SK-N-SH (cell line): ENCODE measurements around the gene AQP1. TPM values are rescaled to one million over a fixed set of nuclear protein-coding genes. Genes with fewer than 3 reads are reported as not detected.
A peak's percentile ranks its signal among the peaks of the same experiment; 100 is the strongest.

Experiments used
- CTCF ChIA-PET: fragments of 300-600, 350-600 bp; formaldehyde crosslinking; extraction: SDS; loops from one replicate; lab custom pipeline; 2021; lab: Yijun Ruan, JAX
- POLR2A ChIA-PET: fragments of 350-600 bp; sonication (Branson Sonifier 250); formaldehyde crosslinking; extraction: SDS; loops from one replicate; lab custom pipeline; 2020; ENCODE audit warnings: antibody characterized with exemption, inconsistent platforms; lab: Yijun Ruan, JAX
- DNase-seq: peaks from one replicate; pipeline ENCODE4 v3.0.0; 2012
- H2AFZ ChIP-seq: fragments of 200-600 bp; sonication (generic); 2 replicates; pipeline ENCODE4 v1.8.1; 2016; ENCODE audit warnings: antibody characterized with exemption, mild to moderate bottlenecking, low read depth
- H3F3A ChIP-seq: fragments of 200-600 bp; sonication (generic); replicated peaks from 2 replicates; pipeline ENCODE3; 2016; ENCODE audit warnings: antibody characterized with exemption, mild to moderate bottlenecking; ENCODE audit not compliant: insufficient read depth
- H3K27ac ChIP-seq, 2 experiments: fragments of 200-500 bp in 1 of 2; fragments of 200-600 bp in 1 of 2; sonication (Bioruptor generic) in 1 of 2; sonication (generic), shearing (Covaris generic) in 1 of 2; 2 replicates each; pipeline versions ENCODE4 v1.5.1 to v1.6.1; 2014 to 2016; ENCODE audit warnings: low read depth in 2 of 2, inconsistent platforms in 1 of 2, low read length in 1 of 2, mild to moderate bottlenecking in 1 of 2, mixed read lengths in 1 of 2
- H3K27me3 ChIP-seq: fragments of 200-600 bp; sonication (generic), shearing (Covaris generic); 2 replicates; pipeline ENCODE4 v1.6.1; 2016; ENCODE audit warnings: mixed run types; ENCODE audit not compliant: insufficient read depth
- H3K36me3 ChIP-seq, 2 experiments: fragments of 200-500 bp in 1 of 2; fragments of 200-600 bp in 1 of 2; sonication (Bioruptor generic) in 1 of 2; sonication (generic) in 1 of 2; replicated peaks in 1 of 2; 2 replicates each; pipeline versions ENCODE3 to v1.5.1; 2014 to 2016; ENCODE audit warnings: low read length in 1 of 2, mild to moderate bottlenecking in 1 of 2; ENCODE audit not compliant: insufficient read depth in 2 of 2, control insufficient read depth in 1 of 2
- H3K4me1 ChIP-seq, 2 experiments: fragments of 200-500 bp in 1 of 2; fragments of 200-600 bp in 1 of 2; sonication (Bioruptor generic) in 1 of 2; sonication (generic), shearing (Covaris generic) in 1 of 2; 2 replicates each; pipeline versions ENCODE4 v1.5.1 to v1.6.1; 2014 to 2016; ENCODE audit warnings: low read depth in 1 of 2, low read length in 1 of 2, mixed run types in 1 of 2; ENCODE audit not compliant: insufficient read depth in 2 of 2, control insufficient read depth in 1 of 2
- H3K4me2 ChIP-seq: fragments of 200-600 bp; sonication (generic), shearing (Covaris generic); 2 replicates; pipeline ENCODE4 v1.6.1; 2017; ENCODE audit warnings: mixed run types
- H3K4me3 ChIP-seq, 2 experiments: fragments of 200-500 bp in 1 of 2; fragments of 200-600 bp in 1 of 2; sonication (Bioruptor generic) in 1 of 2; sonication (generic), shearing (Covaris generic) in 1 of 2; 2 replicates each; pipeline versions ENCODE4 v1.5.1 to v1.8.1; 2014 to 2016; ENCODE audit warnings: low read depth in 2 of 2, inconsistent platforms in 1 of 2, low read length in 1 of 2, mild to moderate bottlenecking in 1 of 2, mixed read lengths in 1 of 2, moderate library complexity in 1 of 2
- H3K79me2 ChIP-seq: fragments of 200-600 bp; sonication (generic); 2 replicates; pipeline ENCODE4 v1.8.1; 2017; ENCODE audit warnings: mild to moderate bottlenecking; ENCODE audit not compliant: insufficient read depth
- H3K9ac ChIP-seq: fragments of 200-600 bp; sonication (generic); 2 replicates; pipeline ENCODE4 v1.6.1; 2017; ENCODE audit warnings: mixed run types
- H3K9me2 ChIP-seq: fragments of 200-600 bp; sonication (generic); 2 replicates; pipeline ENCODE4 v1.6.1; 2017; ENCODE audit warnings: mixed run types
- H3K9me3 ChIP-seq: fragments of 200-600 bp; sonication (generic); 2 replicates; pipeline ENCODE4 v1.6.1; 2017; ENCODE audit warnings: mixed run types, mild to moderate bottlenecking, moderate library complexity
- H4K20me1 ChIP-seq: fragments of 200-600 bp; sonication (generic); 2 replicates; pipeline ENCODE4 v1.6.1; 2017; ENCODE audit warnings: mild to moderate bottlenecking, mixed run types; ENCODE audit not compliant: insufficient read depth
- CHD2 ChIP-seq: fragments of 150-350 bp; IDR thresholded peaks from 2 replicates; pipeline ENCODE4 v1.6.1; 2018; ENCODE audit warnings: low read length; ENCODE audit not compliant: partially characterized antibody
- CTCF ChIP-seq: fragments of 200-600 bp; sonication (generic); IDR thresholded peaks from 2 replicates; pipeline ENCODE4 v1.6.1; 2017; ENCODE audit warnings: antibody characterized with exemption, mild to moderate bottlenecking, moderate library complexity
- EP300 ChIP-seq, 2 experiments: IDR thresholded peaks; 2 replicates each; pipeline versions ENCODE4 v1.4.0 to v1.6.1; 2012; ENCODE audit warnings: borderline replicate concordance in 1 of 2, low read depth in 1 of 2, low read length in 1 of 2
- FOXJ3 ChIP-seq: sonication (generic); formaldehyde crosslinking; IDR thresholded peaks from 2 replicates; pipeline ENCODE4 v1.5.1; 2020; ENCODE audit warnings: mild to moderate bottlenecking, missing genetic modification reagents
- GATA2 ChIP-seq: sonication (generic); formaldehyde crosslinking; IDR thresholded peaks from 2 replicates; pipeline ENCODE4 v1.5.0; 2020; ENCODE audit warnings: mild to moderate bottlenecking, missing genetic modification reagents
- IRF3 ChIP-seq: fragments of 150-350 bp; IDR thresholded peaks from 2 replicates; pipeline ENCODE4 v1.6.1; 2016; ENCODE audit warnings: mild to moderate bottlenecking, low read depth, low read length
- MAX ChIP-seq: IDR thresholded peaks from 2 replicates; pipeline ENCODE4 v1.4.0; 2012; ENCODE audit warnings: low read depth
- MEF2A ChIP-seq: IDR thresholded peaks from 2 replicates; pipeline ENCODE4 v1.4.0; 2012; ENCODE audit warnings: low read depth, borderline replicate concordance
- NFIC ChIP-seq: IDR thresholded peaks from 2 replicates; pipeline ENCODE4 v1.4.0; 2012; ENCODE audit warnings: borderline replicate concordance
- PBX3 ChIP-seq: IDR thresholded peaks from 2 replicates; pipeline ENCODE4; 2012
- RAD21 ChIP-seq: IDR thresholded peaks from 2 replicates; pipeline ENCODE4 v1.6.1; 2012; ENCODE audit warnings: mild to moderate bottlenecking, low read length
- REST ChIP-seq: IDR thresholded peaks from 2 replicates; pipeline ENCODE4 v1.6.1; 2012; ENCODE audit warnings: mild to moderate bottlenecking, low read depth, low read length, moderate library complexity
- RFX5 ChIP-seq: IDR thresholded peaks from 2 replicates; pipeline ENCODE4 v1.6.1; 2012; ENCODE audit warnings: mild to moderate bottlenecking, improper control_type of control experiment, low read length
- SIN3A ChIP-seq: IDR thresholded peaks from 2 replicates; pipeline ENCODE4 v1.6.1; 2012; ENCODE audit warnings: low read depth, mild to moderate bottlenecking, low read length, moderate library complexity, borderline replicate concordance
- TCF12 ChIP-seq: IDR thresholded peaks from 2 replicates; pipeline ENCODE4 v1.4.0; 2012
- USF2 ChIP-seq: fragments of 150-350 bp; IDR thresholded peaks from 2 replicates; pipeline ENCODE4 v1.6.1; 2017; ENCODE audit warnings: antibody characterized with exemption, low read length, low read depth, borderline replicate concordance
- WGBS: methylation state at CpG from one replicate; pipeline ENCODE4 v1.1.6; 2017; ENCODE audit warnings: low lambda C conversion rate; 5-methylcytosine and 5-hydroxymethylcytosine counted together
- polyA plus RNA-seq, 3 experiments: library from polyadenylated mRNA; depleted of rRNA; stranded (reverse); fragments of >200 nt; gene quantifications; 2 replicates each; pipeline ENCODE4 v1.2.3, GENCODE V29; 2012

AQP1 gene
- polyA plus RNA-seq, 1 of the 3 experiments (the other 2 are of a cell fraction): 1.7 TPM

- Histone ChIP-seq H3K27ac (peak overlapping the region; percentile 45 to 68), H3K4me3 (no peak overlapping the region), H3K4me1 (peaks cover 18 to 24% of the 10 kb centered on the region in 2 experiments; a peak in 3 of 4 replicates), H3F3A (peaks cover 7% of the 10 kb centered on the region)
- TF ChIP-seq GATA2 (CRISPR knock-in tag) (0 out of 2 replicates have a peak, but pooled peaks have one; percentile 9), NFIC (no peak), IRF3 (no peak), MEF2A (no peak)
- TF ChIP-seq, all 33 proteins: peak for 1
- Histone ChIP-seq H3K9me2 (no peaks in the 10 kb centered on the region), H3K36me3 (peaks cover 0 to 10% of the 10 kb centered on the region in 2 experiments), H3K4me2 (peak overlapping the region; percentile 45; the same call in 1 of the 2 replicates), H3K9me3 (no peaks in the 10 kb centered on the region), H4K20me1 (no peaks in the 10 kb centered on the region), H3K27me3 (no peaks in the 10 kb centered on the region), H3K9ac (no peak overlapping the region), H2AFZ (no peak overlapping the region), H3K79me2 (no peaks in the 10 kb centered on the region)
- CTCF ChIA-PET: interaction anchor here (0.7 to 1.5 kb wide), 7 partner anchors 15 to 235 kb away, joined by 3 to 8 read pairs (median 4); no protein-coding TSS in a partner anchor
- POLR2A ChIA-PET: interaction anchor here (0.6 kb wide), 1 partner anchor 28 kb away, joined by 3 read pairs; no protein-coding TSS in a partner anchor
- no peak for DNase-seq
- WGBS: 63% methylated on average over 10 of the region's 10 CpGs
Observed at GRCh38 chr7:30870821-30871518, 40.7 kb upstream of the AQP1 start.

- Histone ChIP-seq H3F3A (peaks cover 7% of the 10 kb centered on the region), H3K9ac (no peak overlapping the region), H3K27ac (no peak overlapping the region), H3K9me3 (no peaks in the 10 kb centered on the region), H3K4me3 (no peak overlapping the region), H3K79me2 (no peaks in the 10 kb centered on the region), H3K36me3 (peaks cover 0 to 10% of the 10 kb centered on the region in 2 experiments), H3K4me2 (no peak overlapping the region), H3K27me3 (no peaks in the 10 kb centered on the region), H2AFZ (no peak overlapping the region), H4K20me1 (no peaks in the 10 kb centered on the region), H3K4me1 (peaks cover 18 to 24% of the 10 kb centered on the region in 2 experiments; a peak in 3 of 4 replicates), H3K9me2 (no peaks in the 10 kb centered on the region)
- 95% methylated on average over 5 of the region's 5 CpGs for WGBS
- ChIA-PET CTCF (interaction anchor here (0.6 to 1.2 kb wide), 3 partner anchors 38 to 112 kb away, joined by 4 to 6 read pairs (median 4); no protein-coding TSS in a partner anchor), POLR2A (no interaction called here)
- no peak for DNase-seq
- TF ChIP-seq MAX (no peak), FOXJ3 (CRISPR knock-in tag) (no peak), CTCF (no peak), RFX5 (no peak), RAD21 (no peak), MEF2A (no peak), EP300 (IDR thresholded peaks at IDR 0.05; ENCODE audit: borderline replicate concordance in 1 of 2, low read depth in 1 of 2, low read length in 1 of 2) (no peak), PBX3 (no peak), CHD2 (no peak), TCF12 (no peak), SIN3A (no peak), USF2 (no peak), REST (no peak)
Observed at GRCh38 chr7:30871655-30872054, 40.0 kb upstream of the AQP1 start.
